ENCODE data around the gene DIP2A.

DIP2A gene

GRCh38 chr21:46537026-46537425 lies 78.3 kb downstream of the DIP2A start:
- FAIRE-seq, result no peak

GRCh38 chr21:46538262-46538661 lies 79.6 kb downstream of the DIP2A start:
- FAIRE-seq, result no peak

GRCh38 chr21:46538851-46539666 lies 80.4 kb downstream of the DIP2A start:
- FAIRE-seq, result no peak

DNA sequence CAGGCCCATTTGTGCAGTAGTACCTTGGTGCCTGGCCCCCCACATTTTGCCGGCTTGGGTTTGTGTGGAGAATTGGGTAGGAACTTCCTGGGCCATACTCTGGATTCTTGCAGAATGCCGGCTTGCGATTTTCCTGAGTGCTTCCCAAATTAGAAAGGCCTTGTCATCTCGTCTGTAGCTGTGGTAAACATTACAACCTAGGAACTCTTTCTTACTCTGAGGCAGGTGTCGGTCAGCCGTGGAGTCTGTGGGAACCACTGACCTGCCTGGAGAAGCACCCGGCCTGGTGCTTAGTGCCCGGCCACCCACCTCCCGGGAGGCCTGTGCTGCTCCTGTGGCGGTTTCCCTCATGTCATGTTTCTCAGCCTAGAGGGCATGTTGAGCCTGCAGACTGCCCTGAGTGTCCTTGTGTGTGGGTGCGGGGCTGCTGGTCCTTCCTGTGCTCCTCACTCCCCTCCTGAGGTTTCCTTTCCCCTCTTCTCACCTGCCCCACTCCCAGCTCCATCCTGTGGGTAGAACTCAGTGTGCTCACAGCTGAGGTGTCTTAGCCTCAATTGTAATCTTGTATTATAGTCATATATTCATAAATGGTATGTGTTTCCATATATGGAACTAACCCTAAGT lies 81.5 kb downstream of the DIP2A start:
- FAIRE-seq, result no peak

- FAIRE-seq, result no peak
These were observed 84.0 kb downstream of the DIP2A start for GRCh38 chr21:46542588-46543124.

DNA sequence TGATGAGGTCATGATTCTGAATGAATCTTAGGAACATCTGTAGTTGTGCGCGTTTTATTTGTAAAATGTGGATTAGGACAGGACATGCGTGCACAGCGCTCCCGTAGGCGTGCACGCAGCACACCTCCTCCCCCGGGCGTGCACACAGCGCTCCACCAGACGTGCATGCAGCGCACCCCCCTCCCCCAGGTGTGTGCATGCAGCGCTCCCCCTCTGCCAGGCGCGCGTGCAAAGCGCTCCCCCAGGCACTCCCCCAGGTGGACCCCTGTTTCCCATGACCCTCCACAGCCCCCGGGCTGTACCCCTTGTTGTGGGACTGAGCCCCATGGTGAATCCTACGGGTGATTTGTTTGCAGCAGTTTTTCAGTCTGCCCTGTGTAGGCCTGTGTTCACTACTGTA lies 84.6 kb downstream of the DIP2A start:
- no peak for FAIRE-seq

DNA sequence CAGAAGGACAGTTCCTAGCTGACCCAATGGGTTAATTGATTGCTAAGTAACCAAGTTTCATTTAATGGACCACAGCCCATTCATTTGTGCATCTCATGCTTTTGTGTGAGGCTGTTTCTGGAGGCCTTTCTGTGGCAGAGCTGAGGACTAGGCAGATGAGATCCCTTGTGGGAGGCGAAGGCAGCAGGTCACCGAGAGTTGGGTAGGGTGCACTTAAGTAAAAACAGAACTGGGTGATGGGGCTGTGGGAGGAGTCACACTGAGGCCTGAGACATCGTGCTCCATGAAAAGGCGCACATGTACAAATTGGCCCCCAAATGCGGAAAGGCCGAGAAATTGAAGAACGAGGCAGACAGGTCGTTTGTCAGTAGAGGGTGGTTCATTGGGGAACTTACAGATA lies 85.3 kb downstream of the DIP2A start:
- FAIRE-seq, result no peak

DNA sequence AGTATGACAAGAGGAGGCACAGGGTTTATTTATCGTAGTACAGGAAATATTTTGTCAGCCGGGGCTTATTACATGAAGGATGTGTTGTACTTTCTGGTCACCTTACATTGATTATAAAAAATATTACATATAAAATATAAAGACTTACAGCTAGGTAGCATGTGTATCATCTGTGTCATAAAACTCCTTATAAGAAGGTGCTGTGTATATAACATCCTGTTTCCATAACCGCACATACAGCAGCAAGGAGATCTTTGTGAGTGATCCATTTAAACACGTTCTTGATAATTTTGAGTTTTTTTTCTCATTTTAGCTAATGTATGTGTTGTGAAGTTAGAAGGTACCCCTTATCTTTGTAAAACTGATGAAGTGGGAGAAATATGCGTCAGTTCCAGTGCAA lies 86.1 kb downstream of the DIP2A start:
- FAIRE-seq, result no peak

- FAIRE-seq, result no peak
These were observed 86.7 kb downstream of the DIP2A start for GRCh38 chr21:46545363-46545762.

DNA sequence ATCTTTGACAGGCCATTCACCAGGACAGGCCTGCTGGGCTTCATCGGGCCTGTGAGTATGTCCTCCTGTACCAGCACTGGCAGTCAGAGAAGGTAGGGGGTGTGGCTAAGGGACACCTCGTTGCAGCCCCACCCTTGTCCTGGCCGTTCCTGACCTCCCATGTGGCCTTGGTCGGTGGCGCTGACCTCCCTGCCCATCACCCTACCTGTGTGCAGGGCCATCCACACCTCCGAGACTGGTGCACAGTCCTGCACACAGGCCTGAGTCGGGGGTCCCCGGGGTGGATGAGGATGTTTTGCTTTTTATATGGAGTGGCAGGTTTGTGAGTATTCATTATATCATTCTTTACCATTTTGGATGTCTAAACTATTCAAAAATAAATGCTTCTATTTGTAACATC lies 87.2 kb downstream of the DIP2A start:
- FAIRE-seq, result no peak

DNA sequence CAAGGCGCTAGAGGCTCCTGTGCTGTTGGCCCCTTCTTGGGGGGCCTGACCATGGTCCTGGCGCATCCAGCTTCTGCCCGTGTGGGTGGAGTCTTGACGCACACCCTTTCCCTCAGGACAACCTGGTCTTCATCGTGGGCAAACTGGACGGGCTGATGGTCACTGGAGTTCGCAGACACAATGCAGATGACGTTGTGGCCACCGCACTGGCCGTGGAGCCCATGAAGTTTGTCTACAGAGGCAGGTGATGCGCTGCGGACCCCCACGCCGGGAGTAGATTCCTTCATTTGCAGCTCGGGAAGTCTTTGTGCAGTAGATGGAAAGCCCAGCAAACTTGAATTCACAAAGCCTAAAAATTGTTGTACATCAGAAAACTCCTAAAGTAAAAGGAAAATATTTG lies 88.1 kb downstream of the DIP2A start:
- no peak for FAIRE-seq

DNA sequence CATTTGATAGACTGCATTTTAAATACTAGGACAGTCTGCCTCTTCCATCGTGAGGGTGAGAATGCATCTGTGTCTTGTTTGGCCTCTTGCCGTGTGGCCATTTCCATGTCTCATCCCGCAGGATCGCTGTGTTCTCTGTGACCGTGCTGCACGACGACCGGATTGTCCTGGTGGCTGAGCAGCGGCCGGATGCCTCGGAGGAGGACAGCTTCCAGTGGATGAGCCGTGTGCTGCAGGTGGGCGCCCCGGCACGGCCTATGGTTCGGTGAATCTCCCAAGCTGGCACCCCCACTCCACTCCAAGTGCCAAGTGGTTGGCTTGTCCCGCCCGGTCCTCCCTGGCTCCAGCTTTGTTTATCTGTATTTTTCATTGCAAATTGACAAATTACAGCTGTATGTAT lies 91.0 kb downstream of the DIP2A start:
- FAIRE-seq, result no peak

DNA sequence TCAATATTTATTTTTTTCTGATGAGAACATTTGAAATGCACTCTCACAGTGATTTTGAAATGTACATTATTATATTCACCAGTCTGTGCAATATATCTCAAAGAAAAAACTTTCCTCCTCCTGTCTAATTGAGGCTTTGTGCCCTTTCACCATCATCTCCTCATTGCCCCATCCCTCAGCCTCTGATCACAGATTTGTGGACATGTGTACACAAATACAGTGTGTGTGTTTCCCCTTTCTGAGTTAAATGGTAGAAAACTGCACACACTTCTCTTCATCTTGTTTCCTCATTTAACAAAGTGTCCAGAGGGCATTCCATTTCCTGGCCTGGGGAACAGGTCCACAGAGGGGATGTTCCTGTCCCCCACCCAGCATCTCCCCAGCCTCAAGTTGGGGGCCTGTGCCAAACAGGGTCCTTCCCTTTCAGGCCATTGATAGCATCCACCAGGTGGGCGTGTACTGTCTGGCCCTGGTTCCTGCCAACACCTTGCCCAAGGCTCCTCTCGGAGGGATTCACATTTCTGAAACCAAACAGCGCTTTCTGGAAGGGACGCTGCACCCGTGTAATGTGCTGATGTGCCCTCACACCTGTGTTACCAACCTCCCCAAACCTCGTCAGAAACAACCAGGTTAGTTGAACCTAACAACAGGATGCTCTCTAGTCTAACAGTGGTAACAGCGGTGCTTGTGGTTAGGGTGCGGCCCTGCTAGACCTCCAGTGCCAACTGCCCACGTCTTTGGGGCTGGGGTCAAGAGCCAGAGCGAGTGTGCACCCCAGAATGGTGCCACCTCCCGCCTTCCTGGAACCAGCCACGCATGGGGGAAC lies 91.6 kb downstream of the DIP2A start:
- no peak for FAIRE-seq

DNA sequence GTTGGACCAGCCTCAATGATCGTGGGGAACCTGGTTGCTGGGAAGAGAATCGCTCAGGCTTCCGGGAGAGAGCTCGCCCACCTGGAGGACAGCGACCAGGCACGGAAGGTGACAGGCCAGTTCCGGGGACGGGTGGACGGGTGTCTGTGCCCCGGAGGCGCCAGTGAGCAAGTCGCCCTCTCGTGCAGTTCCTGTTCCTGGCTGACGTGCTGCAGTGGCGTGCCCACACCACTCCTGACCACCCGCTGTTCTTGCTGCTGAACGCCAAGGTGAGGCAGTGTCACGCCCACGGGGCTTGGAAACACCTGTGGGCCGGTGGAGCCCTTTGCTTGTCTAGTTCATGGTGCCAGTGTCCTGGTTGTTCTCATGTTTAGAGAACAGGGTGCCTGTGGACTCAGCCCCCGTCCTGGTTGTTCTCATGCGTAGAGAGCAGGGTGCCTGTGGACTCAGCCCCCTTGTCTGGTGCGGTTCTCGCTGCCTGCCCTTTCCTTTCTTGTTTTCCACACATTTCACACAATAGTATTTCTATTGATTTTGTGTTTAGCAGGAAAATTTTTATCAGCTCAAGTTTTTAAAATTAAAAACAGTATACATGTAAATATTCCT lies 93.0 kb downstream of the DIP2A start:
- no peak for FAIRE-seq

DNA sequence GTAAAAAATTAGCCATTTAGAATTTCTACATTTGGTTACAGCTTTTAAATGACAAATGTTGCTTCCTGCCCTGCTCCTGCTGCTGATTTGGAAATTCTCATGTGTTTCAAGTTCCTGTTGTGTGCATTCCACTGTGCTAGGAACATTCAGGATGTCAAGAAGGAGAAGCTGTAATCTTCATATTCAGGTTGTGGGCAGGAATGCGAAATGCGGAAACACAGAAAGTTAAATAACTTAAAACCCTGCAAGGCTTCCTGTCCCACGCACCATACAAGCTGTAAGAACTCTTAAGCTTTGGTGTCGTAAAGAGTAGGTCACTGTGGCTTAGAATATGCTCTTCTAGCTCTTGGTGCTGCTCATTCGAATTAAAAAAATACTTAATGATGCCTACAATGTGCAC lies 93.6 kb downstream of the DIP2A start:
- FAIRE-seq, result no peak

GRCh38 chr21:46552865-46553379 lies 94.2 kb downstream of the DIP2A start:
- FAIRE-seq, result no peak

GRCh38 chr21:46553993-46554392 lies 95.3 kb downstream of the DIP2A start:
- FAIRE-seq, result no peak

GRCh38 chr21:46554431-46555224 lies 95.9 kb downstream of the DIP2A start:
- FAIRE-seq, result no peak

DNA sequence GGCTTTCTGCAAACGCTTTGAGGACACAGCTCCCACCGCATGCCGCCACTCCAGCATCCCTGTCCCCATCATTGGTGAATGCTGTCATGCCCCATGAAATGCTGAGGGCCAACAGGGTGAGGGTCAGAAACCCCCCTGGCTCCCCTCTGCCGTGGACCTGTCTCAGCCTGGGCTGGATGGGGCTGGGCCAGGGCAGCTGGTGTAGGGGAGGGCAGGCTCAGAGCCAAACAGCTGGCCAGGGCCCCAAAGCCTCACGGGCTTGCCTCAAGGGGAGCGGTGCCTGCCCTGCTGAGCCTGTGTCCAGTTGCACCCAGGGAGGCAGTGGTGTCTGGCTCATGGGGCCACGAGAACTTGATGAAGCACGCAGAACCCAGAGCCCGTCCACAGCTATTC lies 96.5 kb downstream of the DIP2A start:
- FAIRE-seq, result no peak

GRCh38 chr21:46555678-46556077 lies 97.0 kb downstream of the DIP2A start:
- no peak for FAIRE-seq

- FAIRE-seq, result no peak
These were observed 98.1 kb downstream of the DIP2A start for GRCh38 chr21:46556802-46557201.

DNA sequence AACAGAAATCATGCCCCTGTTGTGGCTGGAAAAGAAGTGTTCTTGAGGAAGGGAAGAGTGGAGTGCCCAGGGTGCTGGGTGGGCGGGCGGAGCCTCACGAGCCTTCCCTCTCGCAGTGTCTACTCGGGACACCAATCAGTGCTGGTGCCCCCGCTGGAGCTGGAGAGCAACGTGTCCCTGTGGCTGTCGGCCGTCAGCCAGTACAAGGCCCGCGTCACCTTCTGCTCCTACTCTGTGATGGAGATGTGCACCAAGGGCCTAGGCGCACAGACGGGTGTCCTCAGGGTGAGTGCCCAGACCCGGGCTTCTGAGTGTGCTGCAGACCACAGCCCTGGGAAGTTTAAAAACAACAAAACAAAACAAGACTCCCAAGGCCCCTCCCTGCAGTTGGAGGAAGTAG lies 98.8 kb downstream of the DIP2A start:
- FAIRE-seq, result no peak
